Thoracic aorta endothelial cell (primary cell): ENCODE data around the gene LCE3B. TPM values are rescaled to one million over a fixed set of nuclear protein-coding genes. Genes with fewer than 3 reads are reported as not detected.

Experiments
- small RNA-seq: library from RNA; depleted of rRNA; stranded (forward); fragments of <200 nt; gene quantifications from one replicate; pipeline ENCODE3, GENCODE V24; 2012
- total RNA-seq: library from RNA; depleted of rRNA; stranded (reverse); fragments of >200 nt; gene quantifications from 2 replicates; pipeline ENCODE4 v1.2.3, GENCODE V29; 2012

The LCE3B gene, protein sequence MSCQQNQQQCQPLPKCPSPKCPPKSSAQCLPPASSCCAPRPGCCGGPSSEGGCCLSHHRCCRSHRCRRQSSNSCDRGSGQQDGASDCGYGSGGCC
- not detected in 2 replicates for total RNA-seq

DNA sequence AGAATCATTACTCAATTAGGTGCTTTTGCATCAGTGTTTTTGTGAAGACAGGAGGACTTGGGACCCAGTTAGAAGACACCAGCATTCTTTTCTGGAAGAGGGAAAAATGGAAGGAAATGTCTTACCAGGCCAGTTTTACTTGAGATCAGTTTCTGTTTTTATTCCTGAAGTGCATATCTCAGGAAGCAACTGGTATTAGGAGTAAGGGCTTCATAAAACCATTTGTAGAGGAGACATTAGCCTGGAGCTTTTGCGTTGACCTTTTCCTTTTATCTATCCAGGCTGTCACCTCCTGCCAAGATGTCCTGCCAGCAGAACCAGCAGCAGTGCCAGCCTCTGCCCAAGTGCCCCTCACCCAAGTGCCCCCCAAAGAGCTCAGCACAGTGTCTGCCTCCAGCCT, at the start of gene LCE3B:
LCE3B (plus strand) TSS at position 301 of the 400 bp plus-strand sequence; CDS start at position 301, 0 bp downstream.

DNA sequence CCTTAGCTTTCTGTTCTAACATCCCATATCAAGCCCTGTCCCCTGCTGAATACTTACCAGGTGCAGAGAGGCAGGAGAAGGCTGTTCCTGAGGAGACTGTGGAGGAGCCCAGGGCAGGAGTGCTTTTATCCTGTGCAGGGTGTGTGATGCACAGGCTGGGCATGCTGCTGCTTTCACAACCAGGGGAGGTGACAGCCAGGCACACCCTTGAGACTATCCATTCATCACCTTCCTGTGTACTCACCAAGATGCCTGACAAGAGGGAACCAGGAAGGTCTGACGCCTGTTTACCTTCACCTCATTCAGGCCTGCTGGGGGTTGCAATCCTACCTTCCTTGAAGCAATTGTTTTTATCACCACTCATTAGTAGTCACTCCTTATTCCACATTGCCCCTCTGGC, 46.9 kb upstream of the LCE3B start, which contains the start of gene LCE3E:
LCE3E (minus strand) TSS at position 100 of the 400 bp plus-strand sequence. CDS start 572 bp downstream, outside the sequence.

DNA sequence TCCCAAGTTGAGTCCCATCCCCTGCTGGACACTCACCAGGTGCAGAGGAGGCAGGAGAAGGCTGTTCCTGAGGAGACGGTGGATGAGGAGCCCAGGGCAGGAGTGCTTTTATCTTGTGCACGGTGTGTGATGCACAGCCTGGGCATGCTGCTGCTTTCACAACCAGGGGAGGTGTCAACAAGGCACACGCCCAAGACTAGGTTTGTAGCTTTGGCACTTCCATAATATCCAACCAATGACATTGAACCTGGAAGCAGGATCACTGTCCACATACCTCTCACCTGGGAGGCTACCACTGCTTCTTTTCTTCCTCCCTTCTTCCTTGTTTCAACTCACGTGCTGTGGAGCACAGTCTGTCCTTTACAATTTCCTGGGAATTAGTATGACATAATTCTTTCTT, 33.2 kb upstream of the LCE3B start, which contains the start of gene LCE3D:
LCE3D (minus strand) TSS at position 84 of the 400 bp plus-strand sequence. CDS start 580 bp downstream, outside the sequence.

DNA sequence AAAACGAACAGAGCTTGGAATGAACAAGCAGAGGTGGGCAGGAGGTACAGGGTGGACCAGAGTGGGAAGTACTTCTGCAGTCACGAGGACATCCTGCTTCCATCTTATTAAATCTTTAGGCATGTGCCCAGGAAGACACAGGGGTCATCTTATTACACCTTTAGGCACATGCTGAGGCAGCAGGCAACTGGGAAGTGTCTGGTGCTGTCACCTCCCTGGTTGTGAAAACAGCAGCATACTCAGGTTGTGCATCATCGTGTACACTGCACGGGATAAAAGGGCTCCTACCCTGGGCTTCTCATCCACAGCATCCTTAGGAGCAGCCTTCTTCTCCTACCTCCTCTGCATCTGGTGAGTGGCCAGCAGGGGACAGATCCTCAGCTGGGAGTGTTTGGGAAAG, 13.7 kb upstream of the LCE3B start, which contains the start of gene LCE3C:
LCE3C (plus strand) TSS at position 301 of the 400 bp plus-strand sequence. CDS start 498 bp downstream, outside the sequence.

DNA sequence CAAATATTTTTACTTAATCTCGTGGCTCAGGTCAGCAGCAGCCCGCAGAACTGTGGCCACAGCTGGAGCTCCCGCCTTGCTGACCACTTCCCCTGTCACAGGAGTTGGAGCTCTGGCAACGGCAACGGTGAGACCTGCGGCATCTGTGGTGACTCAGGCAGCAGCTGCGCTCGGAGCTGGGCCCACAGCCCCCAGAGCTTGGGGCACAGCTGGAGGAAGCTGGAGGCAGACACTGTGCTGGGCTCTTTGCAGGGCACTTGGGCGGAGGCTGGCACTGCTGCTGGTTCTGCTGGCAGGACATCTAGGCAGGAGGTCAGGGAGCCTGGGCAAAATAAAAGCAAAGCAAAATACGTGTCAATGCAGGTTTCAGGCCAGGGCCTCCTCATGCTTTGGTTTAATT, 9.2 kb downstream of the LCE3B start, which contains the start of gene LCE3A:
LCE3A (minus strand) TSS at position 301 of the 400 bp plus-strand sequence; CDS start at position 301, 0 bp downstream.

DNA sequence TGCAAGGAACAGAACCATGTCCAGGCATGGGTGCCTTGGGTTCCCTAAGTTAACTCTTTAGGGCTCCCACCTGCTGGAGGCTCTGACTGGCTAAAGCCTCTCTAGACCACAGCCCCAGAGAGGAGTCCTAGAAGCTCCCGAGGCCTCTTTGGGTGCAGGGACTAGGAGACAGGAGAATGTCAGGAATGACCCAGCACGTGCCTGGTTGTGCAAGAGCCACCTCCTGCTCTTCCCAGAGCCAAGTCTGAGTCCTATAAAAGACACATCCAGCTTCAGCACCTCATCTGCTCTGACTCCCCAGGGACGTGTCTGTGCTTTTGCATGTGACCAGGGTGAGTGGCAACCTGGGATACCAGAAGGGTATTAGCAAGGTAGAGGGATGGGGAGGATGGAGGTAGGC, 49.5 kb downstream of the LCE3B start, which contains the start of gene LCE2D:
LCE2D (plus strand) TSS at position 283 of the 400 bp plus-strand sequence. CDS start 726 bp downstream, outside the sequence.

Small RNA genes lying within 50 kb of the gene (small RNA-seq; reads per million reads assigned to genes)
- gene LCE3A (not detected), gene LCE3B (not detected)

Other genes starting within 250 kb of the LCE3B start
- gene CRNN, start 199.5 kb upstream of the LCE3B start, total RNA-seq = not detected in 2 replicates
- not detected in 2 replicates for gene LCE5A, start 103.0 kb upstream of the LCE3B start, total RNA-seq
- not detected in 2 replicates for gene CRCT1, start 99.3 kb upstream of the LCE3B start, total RNA-seq
- gene LCE3E, start 47.0 kb upstream of the LCE3B start, total RNA-seq = not detected in 2 replicates
- not detected in 2 replicates for gene LCE3D, start 33.3 kb upstream of the LCE3B start, total RNA-seq
- gene LCE3C, start 13.6 kb upstream of the LCE3B start, total RNA-seq = not detected in 2 replicates
- not detected in 2 replicates for gene LCE3A, start 9.3 kb downstream of the LCE3B start, total RNA-seq
- gene LCE2D, start 49.6 kb downstream of the LCE3B start, total RNA-seq = not detected in 2 replicates
- gene LCE2C, start 61.5 kb downstream of the LCE3B start, total RNA-seq = not detected in 2 replicates
- not detected in 2 replicates for gene LCE2B, start 72.3 kb downstream of the LCE3B start, total RNA-seq
- not detected in 2 replicates for gene LCE2A, start 84.5 kb downstream of the LCE3B start, total RNA-seq
- gene LCE4A, start 94.3 kb downstream of the LCE3B start, total RNA-seq = not detected in 2 replicates
- not detected in 2 replicates for gene KPRP, start 144.2 kb downstream of the LCE3B start, total RNA-seq
- gene LCE1F, start 161.3 kb downstream of the LCE3B start, total RNA-seq = not detected in 2 replicates
- not detected in 2 replicates for gene LCE1E, start 172.4 kb downstream of the LCE3B start, total RNA-seq
- not detected in 2 replicates for gene LCE1D, start 182.9 kb downstream of the LCE3B start, total RNA-seq
- gene LCE1C, start 192.8 kb downstream of the LCE3B start, total RNA-seq = not detected in 2 replicates
- 0.22 TPM in 1 of 2 replicates, not detected in the other for gene LCE1B, start 198.2 kb downstream of the LCE3B start, total RNA-seq
- not detected in 2 replicates for gene LCE1A, start 213.7 kb downstream of the LCE3B start, total RNA-seq
- not detected in 2 replicates for gene LCE6A, start 229.0 kb downstream of the LCE3B start, total RNA-seq
- gene LCE7A, start 246.2 kb downstream of the LCE3B start, total RNA-seq = not detected in 2 replicates